ENCODE results near the gene PITPNM3.

Gene PITPNM3

GRCh38 chr17:6558932-6559752 lies 2.8 kb upstream of the PITPNM3 start:
- Mint-ChIP-seq H3K27ac (peak overlapping the region; percentile 87 to 96 (median 92)), H3K9me3 (no peaks in the 10 kb centered on the region)

GRCh38 chr17:6558276-6558675 lies 1.9 kb upstream of the PITPNM3 start:
- TF ChIP-seq CTCF (IDR thresholded peaks at IDR 0.05; ENCODE audit: unreplicated experiment in 3 of 3) = no peak
- H3K27ac Mint-ChIP-seq = peak overlapping the region; percentile 87 to 96 (median 92)
- H3K4me3 Mint-ChIP-seq = peak overlapping the region in 1 of 3 experiments; percentile 75
- H3K4me1 Mint-ChIP-seq = peaks cover 41% of the 10 kb centered on the region
- peaks cover 33% of the 10 kb centered on the region for H3K27me3 Mint-ChIP-seq (ENCODE audit: low read depth)
- no peaks in the 10 kb centered on the region for H3K36me3 Mint-ChIP-seq (ENCODE audit: low read depth)
- no peaks in the 10 kb centered on the region for H3K9me3 Mint-ChIP-seq

More at GRCh38 chr17:6558932-6559752, 2.8 kb upstream of the PITPNM3 start:
- peaks cover 35% of the 10 kb centered on the region for H3K4me1 Mint-ChIP-seq
- H3K36me3 Mint-ChIP-seq (ENCODE audit: low read depth) = no peaks in the 10 kb centered on the region
- TF ChIP-seq CTCF (IDR thresholded peaks at IDR 0.05; ENCODE audit: unreplicated experiment in 3 of 3) = no peak
- peak overlapping the region; percentile 65 to 77 (median 65) for H3K4me3 Mint-ChIP-seq
- H3K27me3 Mint-ChIP-seq (ENCODE audit: low read depth) = peaks cover 24% of the 10 kb centered on the region

- no peaks in the 10 kb centered on the region for H3K36me3 Mint-ChIP-seq (ENCODE audit: low read depth)
- no peak for TF ChIP-seq CTCF (IDR thresholded peaks at IDR 0.05; ENCODE audit: unreplicated experiment in 3 of 3)
- H3K27ac Mint-ChIP-seq = peak overlapping the region; percentile 49 to 70 (median 52)
- peak overlapping the region; percentile 75 to 85 (median 81) for H3K4me3 Mint-ChIP-seq
- H3K9me3 Mint-ChIP-seq = no peaks in the 10 kb centered on the region
- H3K27me3 Mint-ChIP-seq (ENCODE audit: low read depth) = peaks cover 40% of the 10 kb centered on the region
- H3K4me1 Mint-ChIP-seq = peaks cover 49% of the 10 kb centered on the region
Measured at GRCh38 chr17:6557040-6557438, 684 bp upstream of the PITPNM3 start.

GRCh38 chr17:6555331-6556120 lies 829 bp downstream of the PITPNM3 start:
- Mint-ChIP-seq H3K9me3 (no peaks in the 10 kb centered on the region), H3K27ac (peak overlapping the region in 2 of 3 experiments; percentile 59 to 81), H3K36me3 (ENCODE audit: low read depth) (no peaks in the 10 kb centered on the region), H3K4me3 (peak overlapping the region; percentile 77 to 87 (median 84)), H3K27me3 (ENCODE audit: low read depth) (peaks cover 44% of the 10 kb centered on the region), H3K4me1 (peaks cover 49% of the 10 kb centered on the region)
- no peak for TF ChIP-seq CTCF (IDR thresholded peaks at IDR 0.05; ENCODE audit: unreplicated experiment in 3 of 3)

GRCh38 chr17:6554871-6555330 lies 1.5 kb downstream of the PITPNM3 start:
- peak overlapping the region; percentile 59 to 81 (median 67) for H3K27ac Mint-ChIP-seq
- no peaks in the 10 kb centered on the region for H3K9me3 Mint-ChIP-seq
- TF ChIP-seq CTCF (IDR thresholded peaks at IDR 0.05; ENCODE audit: unreplicated experiment in 3 of 3) = no peak
- no peaks in the 10 kb centered on the region for H3K36me3 Mint-ChIP-seq (ENCODE audit: low read depth)
- peaks cover 45% of the 10 kb centered on the region for H3K4me1 Mint-ChIP-seq
- peak overlapping the region; percentile 77 to 87 (median 84) for H3K4me3 Mint-ChIP-seq
- peaks cover 44% of the 10 kb centered on the region for H3K27me3 Mint-ChIP-seq (ENCODE audit: low read depth)

Data from nephron (organoid).